K562 (cell line): ENCODE measurements around the gene IFI27L2. TPM values are rescaled to one million over a fixed set of nuclear protein-coding genes. Genes with fewer than 3 reads are reported as not detected.

Experiments used
- ATAC-seq: fragments of 200-7000 bp; cut with Tn5 transposase; 3 replicates; pipeline ENCODE4 v1.9.1; 2020; ENCODE audit warnings: moderate library complexity
- BruUV-seq: library from RNA; stranded (reverse); fragments of 400-500 nt; replicated peaks from 2 replicates; lab custom pipeline; 2021; lab: Mats Ljungman, UMichigan
- CTCF ChIA-PET: fragments of 300-600 bp; formaldehyde crosslinking; extraction: SDS; loops from one replicate; lab custom pipeline; 2021; ENCODE audit warnings: low intra/inter-chr PET ratio; lab: Yijun Ruan, JAX
- POLR2A ChIA-PET: fragments of 300-600, 350-650 bp; sonication (Branson Sonifier 250); formaldehyde crosslinking; extraction: SDS; loops from one replicate; lab custom pipeline; 2021; ENCODE audit warnings: antibody characterized with exemption, inconsistent platforms; lab: Yijun Ruan, JAX
- DNase-seq, 4 experiments: peaks; one replicate each; pipeline versions ENCODE4 v3.0.0 to v3.0.0-alpha.2; 2011 to 2018; ENCODE audit warnings: low spot score in 3 of 4, mixed read lengths in 3 of 4; ENCODE audit errors: extremely low read depth in 1 of 4
- FAIRE-seq: peaks from 2 replicates; lab custom pipeline; 2011; peaks lifted over from hg19 to GRCh38; lab: Jason Lieb, UNC
- H2AFZ ChIP-seq: 2 replicates; pipeline ENCODE4 v1.6.0; 2011; ENCODE audit warnings: low read depth, low read length, control low read depth, inconsistent platforms
- H3K27ac ChIP-seq: fragments of 200-600 bp; 3 replicates; pipeline ENCODE4 v1.8.0; 2011; ENCODE audit warnings: low read depth, mild to moderate bottlenecking, control low read depth, inconsistent platforms, low read length, moderate library complexity, mixed read lengths; ENCODE audit errors: extremely low read depth
- H3K27me3 ChIP-seq, 2 experiments: fragments of 300-600 bp in 1 of 2; 2 replicates in 1 of 2; 3 replicates in 1 of 2; pipeline versions ENCODE4 v1.6.0 to v1.8.0; 2011; ENCODE audit warnings: inconsistent platforms in 2 of 2, low read length in 2 of 2, mild to moderate bottlenecking in 1 of 2, mixed read lengths in 1 of 2, moderate library complexity in 1 of 2; ENCODE audit not compliant: control insufficient read depth in 2 of 2, insufficient read depth in 2 of 2
- H3K36me3 ChIP-seq: fragments of 300-600 bp; 3 replicates; pipeline ENCODE4 v1.8.0; 2011; ENCODE audit warnings: mild to moderate bottlenecking, low read length, inconsistent platforms; ENCODE audit not compliant: control insufficient read depth, insufficient read depth
- H3K4me1 ChIP-seq, 2 experiments: fragments of 200-600 bp in 1 of 2; replicated peaks in 1 of 2; 2 replicates in 1 of 2; 3 replicates in 1 of 2; pipeline versions ENCODE4 v1.5.1 to v1.8.0; 2011; ENCODE audit warnings: inconsistent platforms in 2 of 2, low read length in 2 of 2, mild to moderate bottlenecking in 1 of 2, mixed read lengths in 1 of 2, moderate library complexity in 1 of 2; ENCODE audit not compliant: control insufficient read depth in 2 of 2, insufficient read depth in 2 of 2
- H3K4me2 ChIP-seq: 2 replicates; pipeline ENCODE4 v1.6.1; 2011; ENCODE audit warnings: low read length, control low read depth, inconsistent platforms, mixed read lengths; ENCODE audit not compliant: insufficient read depth
- H3K4me3 ChIP-seq: fragments of 200-600 bp; sonication (generic), shearing (Covaris generic); 2 replicates; pipeline ENCODE4 v1.5.1; 2016; ENCODE audit warnings: control low read depth, inconsistent platforms
- H3K79me2 ChIP-seq: fragments of 200-600 bp; 3 replicates; pipeline ENCODE4 v1.8.0; 2011; ENCODE audit warnings: low read length, inconsistent platforms; ENCODE audit not compliant: control insufficient read depth, insufficient read depth
- H3K9ac ChIP-seq, 2 experiments: 2 replicates each; pipeline versions ENCODE4 v1.6.0 to v1.6.1; 2011; ENCODE audit warnings: low read depth in 2 of 2, low read length in 2 of 2, control low read depth in 1 of 2, inconsistent platforms in 1 of 2, mild to moderate bottlenecking in 1 of 2, mixed read lengths in 1 of 2; ENCODE audit not compliant: insufficient read depth in 1 of 2
- H3K9me1 ChIP-seq: one replicate; pipeline ENCODE4 v1.6.0; 2011; ENCODE audit warnings: inconsistent platforms, mild to moderate bottlenecking, low read length, moderate library complexity; ENCODE audit not compliant: control insufficient read depth, insufficient read depth
- H3K9me3 ChIP-seq: replicated peaks from 2 replicates; pipeline ENCODE4 v1.5.1; 2011; ENCODE audit warnings: low read depth, low read length, inconsistent platforms; ENCODE audit not compliant: control insufficient read depth, insufficient read depth
- H4K20me1 ChIP-seq: replicated peaks from 2 replicates; pipeline ENCODE4 v1.6.1; 2011; ENCODE audit warnings: low read length, inconsistent platforms, mixed read lengths; ENCODE audit not compliant: control insufficient read depth, insufficient read depth
- BRD9 ChIP-seq: fragments of 450-650 bp; IDR thresholded peaks from 2 replicates; pipeline ENCODE4 v1.6.1; 2018; ENCODE audit warnings: low read depth; ENCODE audit not compliant: partially characterized antibody
- CCNT2 ChIP-seq: IDR thresholded peaks from 2 replicates; pipeline ENCODE4 v1.6.1; 2011; ENCODE audit warnings: borderline replicate concordance, low read depth, mild to moderate bottlenecking, moderate library complexity, mixed read lengths, low read length; ENCODE audit not compliant: insufficient read length; ENCODE audit errors: extremely low read depth
- NCOR1 ChIP-seq: fragments of 450-650 bp; IDR thresholded peaks from 2 replicates; pipeline ENCODE4 v1.6.1; 2016; ENCODE audit warnings: mild to moderate bottlenecking, moderate library complexity
- NFATC3 ChIP-seq: fragments of 450-650 bp; IDR thresholded peaks from 2 replicates; pipeline ENCODE4 v1.6.1; 2017; ENCODE audit warnings: mild to moderate bottlenecking
- SMARCC2 ChIP-seq: fragments of 450-650 bp; IDR thresholded peaks from 2 replicates; pipeline ENCODE4 v1.6.1; 2017; ENCODE audit warnings: antibody characterized with exemption, moderate library complexity, mild to moderate bottlenecking, low read depth
- SP1 ChIP-seq: sonication (generic); formaldehyde crosslinking; IDR thresholded peaks from 2 replicates; pipeline ENCODE4 v1.8.1; 2022; ENCODE audit warnings: mild to moderate bottlenecking, missing genetic modification reagents
- ZBTB8A ChIP-seq: fragments of 450-650 bp; IDR thresholded peaks from 2 replicates; pipeline ENCODE4 v1.6.1; 2018; ENCODE audit warnings: mild to moderate bottlenecking, moderate library complexity; ENCODE audit not compliant: partially characterized antibody
- WGBS: fragments of 100-300 bp; shearing (Covaris generic); methylation state at CpG from one replicate; pipeline ENCODE4 v1.1.6; 2016; ENCODE audit warnings: low coverage, mixed read lengths; ENCODE audit not compliant: insufficient coverage; ENCODE audit errors: missing lambda C conversion rate; 5-methylcytosine and 5-hydroxymethylcytosine counted together
- in situ Hi-C: fragments of 300-500 bp; cut with MboI; formaldehyde crosslinking; loops from 4 replicates; pipeline ENCODE4 v1.15.0; 2018; ENCODE audit warnings: inconsistent platforms, mixed read lengths
- intact Hi-C: fragments of 100-400 bp; cut with micrococcal nuclease; formaldehyde crosslinking; loops from 2 replicates; pipeline ENCODE4 v1.14.2; 2022
- polyA plus RNA-seq, 8 experiments: library from polyadenylated mRNA; depleted of rRNA in 4 of 8; stranded (reverse) in 5 of 8; unstranded in 3 of 8; fragments of >200 nt; fragmentation: Nextera tagmentation in 2 of 8; fragmentation: Illumina TruSeq in 1 of 8; extraction: Ambion mirVana in 2 of 8; extraction: Trizol in 1 of 8; gene quantifications; 2 replicates each; pipeline versions ENCODE4 v1.2.1 to v1.2.3, GENCODE V29; 2011 to 2014; ENCODE audit warnings: inconsistent platforms in 1 of 8, missing spikeins in 1 of 8
- total RNA-seq, 7 experiments: library from RNA; depleted of rRNA in 6 of 7; stranded (reverse); fragments of >200 nt in 6 of 7; fragmentation: Illumina TruSeq in 2 of 7; extraction: Trizol in 2 of 7; gene quantifications; 2 replicates each; pipeline versions ENCODE4 v1.2.1 to v1.2.3, GENCODE V29; 2011 to 2021; ENCODE audit warnings: low replicate concordance in 1 of 7
- TF ChIP-seq, protein P1 (sequence below): fragments of 250-450 bp; sonication (Bioruptor Pico); IDR thresholded peaks from 2 replicates; pipeline ENCODE4 v1.9.0; 2021; ENCODE audit warnings: mild to moderate bottlenecking
- TF ChIP-seq, protein P2 (sequence below): fragments of 250-450 bp; sonication (Bioruptor Pico); IDR thresholded peaks from 2 replicates; pipeline ENCODE4 v1.5.0; 2022; ENCODE audit warnings: mild to moderate bottlenecking
- TF ChIP-seq, protein P3 (sequence below): fragments of 250-450 bp; sonication (Bioruptor Pico); IDR thresholded peaks from 2 replicates; pipeline ENCODE4 v1.5.0; 2021; ENCODE audit warnings: mild to moderate bottlenecking, borderline replicate concordance

IFI27L2 gene
- total and polyA plus RNA-seq, 9 of the 15 experiments (the other 6 are each of a cell fraction or from before 2014, with no cell fraction given), result 1.0 to 9.3 (median 4.1) TPM

DNA sequence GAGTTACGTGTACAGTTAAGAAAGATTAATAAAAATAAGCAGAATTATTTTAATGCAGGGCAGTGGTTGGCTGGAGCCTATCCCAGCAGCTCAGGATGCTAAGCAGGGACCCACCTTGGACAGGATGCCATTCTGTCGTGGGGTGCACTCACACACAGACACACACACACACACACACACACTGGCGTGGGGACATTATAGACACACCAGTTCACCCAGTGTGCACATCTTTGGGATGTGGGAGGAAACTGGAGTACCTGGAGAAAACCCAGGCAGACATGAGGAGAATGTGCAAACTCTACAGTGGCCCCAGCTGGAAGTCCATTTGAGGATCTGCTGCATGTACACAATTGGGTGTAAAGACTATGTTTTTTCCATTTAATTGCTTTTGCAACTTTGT is 12.8 kb upstream of the IFI27L2 start:
- TF ChIP-seq NFATC3 (no peak), CCNT2 (no peak), SP1 (no peak), NCOR1 (no peak), SMARCC2 (no peak), ZBTB8A (no peak), BRD9 (no peak)
- TF ChIP-seq, protein P1, sequence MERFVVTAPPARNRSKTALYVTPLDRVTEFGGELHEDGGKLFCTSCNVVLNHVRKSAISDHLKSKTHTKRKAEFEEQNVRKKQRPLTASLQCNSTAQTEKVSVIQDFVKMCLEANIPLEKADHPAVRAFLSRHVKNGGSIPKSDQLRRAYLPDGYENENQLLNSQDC (CRISPR knock-in tag), result no peak
- TF ChIP-seq, protein P2, sequence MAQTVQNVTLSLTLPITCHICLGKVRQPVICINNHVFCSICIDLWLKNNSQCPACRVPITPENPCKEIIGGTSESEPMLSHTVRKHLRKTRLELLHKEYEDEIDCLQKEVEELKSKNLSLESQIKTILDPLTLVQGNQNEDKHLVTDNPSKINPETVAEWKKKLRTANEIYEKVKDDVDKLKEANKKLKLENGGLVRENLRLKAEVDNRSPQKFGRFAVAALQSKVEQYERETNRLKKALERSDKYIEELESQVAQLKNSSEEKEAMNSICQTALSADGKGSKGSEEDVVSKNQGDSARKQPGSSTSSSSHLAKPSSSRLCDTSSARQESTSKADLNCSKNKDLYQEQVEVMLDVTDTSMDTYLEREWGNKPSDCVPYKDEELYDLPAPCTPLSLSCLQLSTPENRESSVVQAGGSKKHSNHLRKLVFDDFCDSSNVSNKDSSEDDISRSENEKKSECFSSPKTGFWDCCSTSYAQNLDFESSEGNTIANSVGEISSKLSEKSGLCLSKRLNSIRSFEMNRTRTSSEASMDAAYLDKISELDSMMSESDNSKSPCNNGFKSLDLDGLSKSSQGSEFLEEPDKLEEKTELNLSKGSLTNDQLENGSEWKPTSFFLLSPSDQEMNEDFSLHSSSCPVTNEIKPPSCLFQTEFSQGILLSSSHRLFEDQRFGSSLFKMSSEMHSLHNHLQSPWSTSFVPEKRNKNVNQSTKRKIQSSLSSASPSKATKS, result no peak
- TF ChIP-seq, protein P3, sequence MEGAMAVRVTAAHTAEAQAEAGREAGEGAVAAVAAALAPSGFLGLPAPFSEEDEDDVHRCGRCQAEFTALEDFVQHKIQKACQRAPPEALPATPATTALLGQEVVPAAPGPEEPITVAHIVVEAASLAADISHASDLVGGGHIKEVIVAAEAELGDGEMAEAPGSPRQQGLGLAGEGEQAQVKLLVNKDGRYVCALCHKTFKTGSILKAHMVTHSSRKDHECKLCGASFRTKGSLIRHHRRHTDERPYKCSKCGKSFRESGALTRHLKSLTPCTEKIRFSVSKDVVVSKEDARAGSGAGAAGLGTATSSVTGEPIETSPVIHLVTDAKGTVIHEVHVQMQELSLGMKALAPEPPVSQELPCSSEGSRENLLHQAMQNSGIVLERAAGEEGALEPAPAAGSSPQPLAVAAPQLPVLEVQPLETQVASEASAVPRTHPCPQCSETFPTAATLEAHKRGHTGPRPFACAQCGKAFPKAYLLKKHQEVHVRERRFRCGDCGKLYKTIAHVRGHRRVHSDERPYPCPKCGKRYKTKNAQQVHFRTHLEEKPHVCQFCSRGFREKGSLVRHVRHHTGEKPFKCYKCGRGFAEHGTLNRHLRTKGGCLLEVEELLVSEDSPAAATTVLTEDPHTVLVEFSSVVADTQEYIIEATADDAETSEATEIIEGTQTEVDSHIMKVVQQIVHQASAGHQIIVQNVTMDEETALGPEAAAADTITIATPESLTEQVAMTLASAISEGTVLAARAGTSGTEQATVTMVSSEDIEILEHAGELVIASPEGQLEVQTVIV, result no peak
- TF ChIP-seq, all 486 proteins: peak for 0
- Histone ChIP-seq H3K4me1 (no peaks in the 10 kb centered on the region), H3K4me2 (no peak overlapping the region), H3K4me3 (no peak overlapping the region), H3K9ac (no peak overlapping the region), H2AFZ (no peak overlapping the region), H3K36me3 (no peaks in the 10 kb centered on the region), H4K20me1 (no peaks in the 10 kb centered on the region), H3K27ac (no peak overlapping the region), H3K9me3 (no peaks in the 10 kb centered on the region), H3K27me3 (peaks cover 0 to 15% of the 10 kb centered on the region in 2 experiments; a peak in 2 of 5 replicates), H3K79me2 (no peaks in the 10 kb centered on the region), H3K9me1 (no peaks in the 10 kb centered on the region)
- no TSS peak for BruUV-seq
- POLR2A ChIA-PET, result interaction anchor here (0.6 kb wide), 1 partner anchor 21 kb away, joined by 3 read pairs; no protein-coding TSS in a partner anchor
- ATAC-seq, result no peak
- in situ Hi-C loops (no loop called here), intact Hi-C loops (no loop called here)
- CTCF ChIA-PET, result interaction anchor here (0.6 kb wide), 1 partner anchor 189 kb away, joined by 3 read pairs; no protein-coding TSS in a partner anchor
- 10% methylated on average over 2 of the region's 3 CpGs for WGBS
- DNase-seq, result no peak
- no peak for FAIRE-seq
